HFFc6 (cell line): ENCODE measurements around the gene NBDY. TPM values are rescaled to one million over a fixed set of nuclear protein-coding genes. Genes with fewer than 3 reads are reported as not detected.

Source experiments
- DNase-seq: peaks from one replicate; pipeline ENCODE4 v3.0.0-alpha.2; 2018
- H3K27ac Mint-ChIP-seq: 2 replicates; pipeline ENCODE4 v1.8.0; 2020; ENCODE audit warnings: mild to moderate bottlenecking, mixed read lengths
- H3K27me3 Mint-ChIP-seq: 2 replicates; pipeline ENCODE4 v1.8.0; 2021; ENCODE audit warnings: mild to moderate bottlenecking, moderate library complexity, mixed read lengths; ENCODE audit not compliant: insufficient read depth
- H3K36me3 Mint-ChIP-seq: 2 replicates; pipeline ENCODE4 v1.8.0; 2021; ENCODE audit warnings: low read depth, mixed read lengths
- H3K4me1 Mint-ChIP-seq: 2 replicates; pipeline ENCODE4 v1.8.0; 2020; ENCODE audit warnings: low read depth, mixed read lengths
- H3K4me3 Mint-ChIP-seq: 2 replicates; pipeline ENCODE4 v1.8.0; 2020; ENCODE audit warnings: mild to moderate bottlenecking, moderate library complexity, mixed read lengths
- H3K9me3 Mint-ChIP-seq: 2 replicates; pipeline ENCODE4 v1.8.0; 2020; ENCODE audit warnings: mild to moderate bottlenecking, mixed read lengths
- total RNA-seq, 6 experiments: library from RNA; stranded (reverse); fragmentation: NEBNext Ultra II Directional; extraction: Animal tissue kit (Norgen Biotek cat#: 25700); gene quantifications; 2 replicates in 1 of 6; 3 replicates in 5 of 6; pipeline ENCODE4 v1.2.3, GENCODE V29; 2021
- TF ChIP-seq, protein P1 (sequence below): fragments of 200-600 bp; sonication (generic); IDR thresholded peaks from 2 replicates; pipeline ENCODE4 v1.5.0; 2021; ENCODE audit warnings: antibody characterized with exemption, mild to moderate bottlenecking

Gene NBDY
- total RNA-seq, 6 experiments from 2014 or later = 61.2 to 78.7 (median 68.3) TPM

GRCh38 chrX:56762220-56762619 is 33.2 kb downstream of the NBDY start:
- no peaks in the 10 kb centered on the region for H3K36me3 Mint-ChIP-seq
- H3K27me3 Mint-ChIP-seq = no peaks in the 10 kb centered on the region; the same call in 1 of the 2 replicates
- no peak for DNase-seq
- H3K9me3 Mint-ChIP-seq = no peaks in the 10 kb centered on the region
- TF ChIP-seq, protein P1, sequence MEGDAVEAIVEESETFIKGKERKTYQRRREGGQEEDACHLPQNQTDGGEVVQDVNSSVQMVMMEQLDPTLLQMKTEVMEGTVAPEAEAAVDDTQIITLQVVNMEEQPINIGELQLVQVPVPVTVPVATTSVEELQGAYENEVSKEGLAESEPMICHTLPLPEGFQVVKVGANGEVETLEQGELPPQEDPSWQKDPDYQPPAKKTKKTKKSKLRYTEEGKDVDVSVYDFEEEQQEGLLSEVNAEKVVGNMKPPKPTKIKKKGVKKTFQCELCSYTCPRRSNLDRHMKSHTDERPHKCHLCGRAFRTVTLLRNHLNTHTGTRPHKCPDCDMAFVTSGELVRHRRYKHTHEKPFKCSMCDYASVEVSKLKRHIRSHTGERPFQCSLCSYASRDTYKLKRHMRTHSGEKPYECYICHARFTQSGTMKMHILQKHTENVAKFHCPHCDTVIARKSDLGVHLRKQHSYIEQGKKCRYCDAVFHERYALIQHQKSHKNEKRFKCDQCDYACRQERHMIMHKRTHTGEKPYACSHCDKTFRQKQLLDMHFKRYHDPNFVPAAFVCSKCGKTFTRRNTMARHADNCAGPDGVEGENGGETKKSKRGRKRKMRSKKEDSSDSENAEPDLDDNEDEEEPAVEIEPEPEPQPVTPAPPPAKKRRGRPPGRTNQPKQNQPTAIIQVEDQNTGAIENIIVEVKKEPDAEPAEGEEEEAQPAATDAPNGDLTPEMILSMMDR = no peak
- peaks cover 40% of the 10 kb centered on the region for H3K4me1 Mint-ChIP-seq
- no peak overlapping the region for H3K4me3 Mint-ChIP-seq
- peak overlapping the region; percentile 45 for H3K27ac Mint-ChIP-seq

DNA sequence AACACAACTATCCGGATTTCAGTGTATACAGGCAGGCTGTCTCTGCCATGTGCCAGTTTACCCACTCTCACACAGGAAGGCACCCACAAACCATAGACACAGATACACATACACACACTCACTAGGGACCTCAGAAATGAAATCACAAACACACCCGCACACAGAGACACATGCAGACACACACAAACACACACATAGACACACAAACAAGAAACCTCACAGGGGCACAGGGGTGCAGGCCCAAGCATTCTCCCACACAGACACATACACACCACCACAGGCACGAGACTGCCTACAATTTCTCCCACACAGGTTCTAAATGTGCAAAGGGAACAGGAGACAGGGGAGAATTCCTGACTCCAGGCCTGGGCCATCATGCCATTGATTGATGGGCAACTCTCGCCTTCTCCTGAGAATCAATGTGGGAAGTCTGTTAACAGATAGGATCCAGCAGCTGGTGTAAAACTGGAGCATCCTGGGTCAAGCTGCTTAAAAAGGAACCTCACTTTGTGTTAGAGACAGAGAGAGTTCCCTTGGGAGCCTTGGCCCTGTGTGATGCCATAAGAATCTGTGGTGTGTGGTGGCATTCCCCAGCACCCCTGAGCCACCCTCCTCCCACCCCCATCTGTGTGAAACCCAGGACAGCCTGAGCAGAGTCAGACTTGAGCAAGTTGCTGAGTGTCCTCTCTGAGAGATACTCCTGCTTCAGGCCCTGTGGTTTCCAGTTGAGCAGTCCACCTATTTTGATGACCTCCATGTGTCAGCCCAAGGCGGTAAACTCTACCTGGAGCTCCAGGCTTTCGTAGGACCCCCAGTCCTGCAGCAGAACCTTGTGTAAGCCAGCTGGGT is 33.9 kb downstream of the NBDY start:
- DNase-seq = no peak
- H3K27ac Mint-ChIP-seq = peak overlapping the region; percentile 45
- H3K9me3 Mint-ChIP-seq = no peaks in the 10 kb centered on the region
- TF ChIP-seq, protein P1 = no peak
- peaks cover 40% of the 10 kb centered on the region for H3K4me1 Mint-ChIP-seq
- H3K4me3 Mint-ChIP-seq = no peak overlapping the region
- no peaks in the 10 kb centered on the region; the same call in 1 of the 2 replicates for H3K27me3 Mint-ChIP-seq
- no peaks in the 10 kb centered on the region for H3K36me3 Mint-ChIP-seq

DNA sequence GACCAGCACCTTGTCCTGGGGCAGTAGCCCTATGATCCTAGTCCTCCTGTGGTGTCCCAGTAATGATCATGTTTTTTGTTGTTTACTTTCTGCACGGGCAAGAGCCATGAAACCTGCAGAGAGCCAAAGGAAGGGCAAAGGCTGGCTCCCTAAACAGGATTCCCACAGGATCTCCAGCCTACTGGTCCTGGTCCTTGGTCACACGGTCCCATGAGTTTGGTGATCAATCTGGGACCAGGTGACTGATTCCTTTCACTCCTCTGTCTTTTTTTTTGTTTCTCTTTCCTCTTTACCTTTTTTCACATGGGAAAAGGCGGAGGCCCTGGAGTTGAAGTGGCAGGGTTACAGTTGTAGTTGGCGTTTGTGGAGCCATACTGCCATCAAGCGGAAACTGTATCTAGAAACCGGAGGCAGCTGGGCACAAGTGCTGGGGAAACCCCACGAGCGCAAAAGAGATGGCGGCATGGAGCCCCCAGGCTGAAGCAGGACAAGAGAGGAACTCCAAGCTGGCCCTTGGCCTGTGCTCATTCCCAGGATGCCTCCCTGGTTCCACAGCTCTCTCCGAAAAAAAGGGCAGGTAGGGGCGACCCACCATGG is 34.6 kb downstream of the NBDY start:
- DNase-seq = no peak
- Mint-ChIP-seq H3K4me1 (peaks cover 40% of the 10 kb centered on the region), H3K27ac (no peak overlapping the region), H3K27me3 (no peaks in the 10 kb centered on the region; the same call in 1 of the 2 replicates), H3K9me3 (no peaks in the 10 kb centered on the region), H3K4me3 (no peak overlapping the region), H3K36me3 (no peaks in the 10 kb centered on the region)
- TF ChIP-seq, protein P1 = no peak

- Mint-ChIP-seq H3K27me3 (no peaks in the 10 kb centered on the region; the same call in 1 of the 2 replicates), H3K27ac (no peak overlapping the region), H3K4me3 (no peak overlapping the region), H3K4me1 (peaks cover 40% of the 10 kb centered on the region), H3K9me3 (no peaks in the 10 kb centered on the region), H3K36me3 (no peaks in the 10 kb centered on the region)
- TF ChIP-seq, protein P1 = peak; percentile 74
- DNase-seq = peak; percentile 51
Measured at GRCh38 chrX:56764153-56764974, 35.3 kb downstream of the NBDY start.

DNA sequence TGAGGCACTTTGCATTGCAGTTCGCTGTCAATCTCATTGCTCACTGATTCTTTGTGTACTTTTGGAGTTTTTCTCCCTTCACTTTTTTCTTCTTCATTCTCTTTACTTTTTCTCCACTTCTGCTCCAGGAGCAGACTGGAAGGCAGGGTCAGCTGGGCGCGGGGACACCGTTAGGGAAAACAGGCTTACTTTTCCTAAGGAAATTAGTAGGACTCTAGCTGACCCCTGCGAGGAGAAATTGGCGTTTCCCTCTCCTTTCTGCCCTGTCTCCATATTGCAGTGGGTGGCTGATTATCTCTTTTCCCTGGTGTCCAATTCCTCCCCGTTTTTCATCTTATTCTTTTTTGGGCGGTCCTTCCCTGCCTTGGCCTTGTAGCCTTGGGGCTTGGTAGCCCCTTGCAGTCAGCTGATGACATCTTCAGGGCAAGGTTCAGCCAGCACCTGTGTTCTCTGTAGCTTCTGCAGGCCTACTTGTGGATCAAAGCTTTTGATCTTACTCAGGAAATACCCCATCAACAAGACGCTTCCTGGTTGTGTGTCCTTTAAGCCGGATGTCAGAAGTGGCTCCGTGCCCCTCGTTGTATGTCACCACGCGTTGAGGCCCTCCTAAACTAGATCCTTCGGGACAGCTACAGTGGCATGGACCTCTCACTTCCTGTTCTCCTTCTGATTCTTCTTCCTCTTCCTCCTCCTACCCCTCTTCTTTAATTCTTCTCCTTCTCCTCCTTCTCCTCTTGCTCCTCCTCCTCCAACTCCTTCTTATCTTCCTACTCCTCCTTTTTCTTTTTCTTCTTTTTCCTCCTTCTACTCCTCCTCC is 36.1 kb downstream of the NBDY start:
- no peak overlapping the region for H3K4me3 Mint-ChIP-seq
- peak overlapping the region; percentile 43; the same call in 1 of the 2 replicates for H3K27ac Mint-ChIP-seq
- DNase-seq = no peak
- H3K9me3 Mint-ChIP-seq = no peaks in the 10 kb centered on the region
- peaks cover 40% of the 10 kb centered on the region for H3K4me1 Mint-ChIP-seq
- TF ChIP-seq, protein P1 = no peak
- H3K36me3 Mint-ChIP-seq = no peaks in the 10 kb centered on the region
- H3K27me3 Mint-ChIP-seq = no peaks in the 10 kb centered on the region; the same call in 1 of the 2 replicates
